G401.6 (cell line): ENCODE results near the gene ZNF777.
"Not testable (repeated sequence)": the region's sequence is repeated elsewhere in the genome, so short reads cannot be mapped to it uniquely, and the experiment has no call there.

Experiments used
- FAIRE-seq: peaks from 2 replicates; lab custom pipeline; 2012; peaks lifted over from hg19 to GRCh38; lab: Jason Lieb, UNC

The ZNF777 gene

DNA sequence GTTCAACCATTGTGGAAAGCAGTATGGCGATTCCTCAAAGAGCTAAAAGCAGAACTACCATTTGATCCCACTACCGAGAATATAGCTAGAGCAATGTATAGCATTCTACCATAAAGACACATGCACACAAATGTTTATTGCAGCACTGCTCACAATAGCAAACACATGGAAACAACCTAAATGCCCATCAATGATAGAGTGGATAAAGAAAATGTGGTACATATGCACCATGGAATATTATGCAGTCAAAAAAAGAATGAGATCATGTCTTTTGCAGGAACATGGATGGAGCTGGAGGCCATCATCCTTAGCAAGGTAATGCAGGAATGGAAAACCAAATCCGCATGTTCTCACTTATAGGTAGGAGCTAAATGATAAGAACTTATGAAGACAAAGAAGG, 47.8 kb downstream of the ZNF777 start:
- FAIRE-seq, result not testable (repeated sequence)

- no peak for FAIRE-seq
These were observed 51.0 kb downstream of the ZNF777 start for GRCh38 chr7:149409895-149410294.

- FAIRE-seq, result no peak
These were observed 56.0 kb downstream of the ZNF777 start for GRCh38 chr7:149404825-149405224.

DNA sequence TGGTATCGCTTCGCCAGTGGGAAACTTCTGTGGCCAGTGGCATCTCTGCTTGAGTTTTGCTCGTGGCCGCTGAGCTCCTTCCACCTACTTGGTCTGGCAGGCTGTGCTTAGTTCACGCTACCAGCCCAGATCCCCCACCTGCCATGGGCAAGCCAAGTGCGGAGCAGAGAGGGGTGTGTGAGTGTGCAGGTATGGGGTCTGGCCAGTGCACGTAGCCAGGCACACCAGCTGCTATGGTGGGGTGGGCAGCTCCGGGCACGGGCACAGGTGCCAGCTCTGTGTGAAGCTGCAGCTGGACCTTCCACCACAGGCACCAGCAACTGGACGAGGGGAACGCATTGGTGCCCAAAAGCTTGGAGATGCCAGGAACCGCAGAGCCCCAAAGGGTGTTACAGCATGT, 56.5 kb downstream of the ZNF777 start:
- no peak for FAIRE-seq

GRCh38 chr7:149398195-149398820, 62.6 kb downstream of the ZNF777 start:
- FAIRE-seq, result no peak

DNA sequence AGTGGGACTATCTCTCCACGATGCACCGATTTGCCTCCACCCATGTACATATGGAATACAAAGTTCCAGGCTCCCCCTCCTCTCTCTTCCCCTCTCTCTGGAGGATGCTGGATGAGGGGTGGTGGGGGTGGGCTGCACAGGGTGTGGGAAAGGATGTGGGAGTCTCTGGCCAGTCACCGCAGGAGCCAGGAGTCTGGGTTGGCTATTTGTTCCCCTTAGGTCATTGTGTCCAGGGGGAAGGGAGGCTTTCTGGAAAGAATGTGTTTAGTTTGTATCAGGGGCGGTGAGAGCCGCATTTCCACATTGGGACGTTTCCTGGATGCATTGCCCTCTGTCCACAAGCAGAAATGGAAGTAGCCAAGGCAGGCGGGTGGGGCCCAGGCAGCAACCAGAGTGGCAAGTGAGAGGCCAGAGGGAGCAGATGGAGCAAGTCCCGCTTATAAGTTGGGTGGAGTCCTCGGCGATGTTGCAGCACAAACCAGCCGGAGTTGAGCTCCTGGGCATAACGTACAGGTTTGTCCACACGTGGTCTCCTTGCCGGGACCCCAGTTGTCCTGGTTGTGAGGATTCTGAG, 63.3 kb downstream of the ZNF777 start:
- no peak for FAIRE-seq

DNA sequence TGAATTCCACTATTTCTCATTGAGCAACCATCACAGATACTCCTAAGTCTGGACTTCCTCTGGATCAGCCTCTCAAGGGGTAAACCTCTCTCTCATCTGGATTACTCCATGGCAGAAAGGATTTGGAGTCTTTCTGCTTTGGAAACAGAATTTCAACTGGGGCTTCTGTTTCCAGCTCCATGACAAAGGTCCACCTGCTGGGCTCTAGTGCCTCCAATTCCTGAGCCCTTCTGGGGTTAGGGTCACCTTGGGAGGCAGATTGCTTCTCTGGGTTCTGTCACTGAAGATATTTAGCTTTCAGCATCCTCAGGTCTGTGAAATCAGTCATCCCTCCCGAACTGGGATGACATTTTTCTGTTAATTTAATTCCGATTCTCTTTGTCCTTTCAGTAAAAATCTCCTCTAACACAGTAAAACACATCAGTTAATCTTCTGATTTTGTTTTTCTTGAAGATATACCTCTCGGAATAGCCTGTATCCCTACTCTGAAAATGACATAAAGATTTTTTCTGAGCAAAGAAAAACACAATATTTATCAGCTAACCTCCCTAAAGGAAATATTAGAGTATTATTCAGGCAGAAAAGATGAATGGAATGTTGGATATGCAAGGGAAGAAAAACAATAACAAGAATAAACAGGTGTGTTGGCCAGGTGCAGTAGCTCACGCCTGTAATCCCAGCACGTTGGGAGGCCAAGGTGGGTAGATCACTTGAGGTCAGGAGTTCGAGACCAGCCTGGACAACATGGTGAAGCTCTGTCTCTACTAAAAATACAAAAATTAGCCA, 72.1 kb downstream of the ZNF777 start:
- FAIRE-seq, result not testable (repeated sequence)

DNA sequence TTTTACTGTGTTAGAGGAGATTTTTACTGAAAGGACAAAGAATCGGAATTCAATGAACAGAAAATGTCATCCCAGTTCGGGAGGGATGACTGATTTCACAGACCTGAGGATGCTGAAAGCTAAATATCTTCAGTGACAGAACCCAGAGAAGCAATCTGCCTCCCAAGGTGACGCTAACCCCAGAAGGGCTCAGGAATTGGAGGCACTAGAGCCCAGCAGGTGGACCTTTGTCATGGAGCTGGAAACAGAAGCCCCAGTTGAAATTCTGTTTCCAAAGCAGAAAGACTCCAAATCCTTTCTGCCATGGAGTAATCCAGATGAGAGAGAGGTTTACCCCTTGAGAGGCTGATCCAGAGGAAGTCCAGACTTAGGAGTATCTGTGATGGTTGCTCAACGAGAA, 74.3 kb downstream of the ZNF777 start:
- FAIRE-seq, result not testable (repeated sequence)

GRCh38 chr7:149385195-149385950, 75.5 kb downstream of the ZNF777 start:
- no peak for FAIRE-seq
